Neural cell (in vitro differentiated cells): Measurements from ENCODE around the gene RHBDD3. TPM values are rescaled to one million over a fixed set of nuclear protein-coding genes. Genes with fewer than 3 reads are reported as not detected.

ENCODE experiments used
- H2AFZ ChIP-seq: fragments of 200-600, 300-800 bp; sonication (generic), shearing (Covaris generic); 2 replicates; pipeline ENCODE4 v1.6.0; 2014; ENCODE audit warnings: low read depth, mild to moderate bottlenecking, antibody characterized with exemption, low read length, moderate library complexity
- H3F3A ChIP-seq: fragments of 200-600 bp; shearing (Covaris generic); 2 replicates; pipeline ENCODE4 v1.6.1; 2016; ENCODE audit warnings: mild to moderate bottlenecking, moderate library complexity, mixed read lengths, antibody characterized with exemption, low read length; ENCODE audit not compliant: insufficient read depth, poor library complexity, severe bottlenecking
- H3K27ac ChIP-seq: fragments of 200-600, 300-800 bp; sonication (generic), shearing (Covaris generic); 2 replicates; pipeline ENCODE4 v1.5.1; 2014; ENCODE audit warnings: mild to moderate bottlenecking, low read length, moderate library complexity
- H3K27me3 ChIP-seq: fragments of 300-800, 200-600 bp; sonication (generic), shearing (Covaris generic); 2 replicates; pipeline ENCODE4 v1.6.0; 2014; ENCODE audit warnings: mild to moderate bottlenecking, low read depth, low read length, moderate library complexity; ENCODE audit not compliant: insufficient read depth
- H3K36me3 ChIP-seq: fragments of 300-800, 200-600 bp; sonication (generic), shearing (Covaris generic); 2 replicates; pipeline ENCODE4 v1.5.1; 2014; ENCODE audit warnings: mild to moderate bottlenecking, antibody characterized with exemption, low read length, moderate library complexity; ENCODE audit not compliant: insufficient read depth
- H3K4me2 ChIP-seq: fragments of 300-800, 200-600 bp; sonication (generic), shearing (Covaris generic); 2 replicates; pipeline ENCODE4 v1.6.0; 2014; ENCODE audit warnings: mild to moderate bottlenecking, low read length
- H3K4me3 ChIP-seq: fragments of 300-800, 200-600 bp; sonication (generic), shearing (Covaris generic); 2 replicates; pipeline ENCODE4 v1.5.1; 2014; ENCODE audit warnings: mild to moderate bottlenecking, low read length, moderate library complexity
- H3K79me2 ChIP-seq: fragments of 200-600 bp; shearing (Covaris generic); replicated peaks from 2 replicates; pipeline ENCODE4 v1.6.0; 2014; ENCODE audit warnings: mild to moderate bottlenecking, low read length, moderate library complexity; ENCODE audit not compliant: insufficient read depth
- H3K9ac ChIP-seq: fragments of 300-800, 200-600 bp; sonication (generic), shearing (Covaris generic); 2 replicates; pipeline ENCODE4 v1.6.1; 2016; ENCODE audit warnings: mild to moderate bottlenecking, low read length, mixed read lengths
- H3K9me2 ChIP-seq: fragments of 200-600 bp; shearing (Covaris generic); 2 replicates; pipeline ENCODE4 v1.6.1; 2016; ENCODE audit warnings: mild to moderate bottlenecking, low read length, mixed read lengths; ENCODE audit not compliant: insufficient read depth
- H3K9me3 ChIP-seq: fragments of 200-600, 300-800 bp; sonication (generic), shearing (Covaris generic); 2 replicates; pipeline ENCODE4 v1.6.1; 2016; ENCODE audit warnings: mild to moderate bottlenecking, mixed run types, low read length, moderate library complexity, mixed read lengths
- H4K20me1 ChIP-seq: fragments of 200-600 bp; shearing (Covaris generic); 2 replicates; pipeline ENCODE4 v1.6.1; 2016; ENCODE audit warnings: mild to moderate bottlenecking, mixed run types; ENCODE audit not compliant: insufficient read depth
- CTCF ChIP-seq: fragments of 450-650 bp; IDR thresholded peaks from 2 replicates; pipeline ENCODE4 v1.5.1; 2014; ENCODE audit warnings: antibody characterized with exemption, mild to moderate bottlenecking, moderate library complexity; ENCODE audit not compliant: poor library complexity, severe bottlenecking
- EP300 ChIP-seq: fragments of 450-650 bp; conservative IDR thresholded peaks from 2 replicates; pipeline ENCODE4 v1.6.1; 2014; ENCODE audit warnings: antibody characterized with exemption, mild to moderate bottlenecking, moderate library complexity; ENCODE audit not compliant: poor library complexity, severe bottlenecking
- EZH2 ChIP-seq: fragments of 200-600, 300-800 bp; shearing (Covaris generic), sonication (generic); IDR thresholded peaks from 2 replicates; pipeline ENCODE4 v1.6.1; 2014; ENCODE audit warnings: antibody characterized with exemption, low read length, borderline replicate concordance, mild to moderate bottlenecking; ENCODE audit not compliant: insufficient read depth, poor library complexity, severe bottlenecking
- MXI1 ChIP-seq: fragments of 450-650 bp; conservative IDR thresholded peaks from 2 replicates; pipeline ENCODE4 v1.6.1; 2014; ENCODE audit warnings: antibody characterized with exemption, mild to moderate bottlenecking; ENCODE audit not compliant: poor library complexity, severe bottlenecking
- POLR2AphosphoS5 ChIP-seq: IDR thresholded peaks from 2 replicates; pipeline ENCODE4 v1.6.1; 2012
- RAD21 ChIP-seq: fragments of 450-650 bp; conservative IDR thresholded peaks from 2 replicates; pipeline ENCODE4 v1.6.1; 2014; ENCODE audit warnings: antibody characterized with exemption, mild to moderate bottlenecking, moderate library complexity
- REST ChIP-seq: IDR thresholded peaks from 2 replicates; pipeline ENCODE4 v1.6.1; 2012; ENCODE audit warnings: borderline replicate concordance
- SMC3 ChIP-seq: fragments of 450-650 bp; conservative IDR thresholded peaks from 2 replicates; pipeline ENCODE4 v1.6.1; 2014; ENCODE audit warnings: antibody characterized with exemption, mild to moderate bottlenecking, moderate library complexity; ENCODE audit not compliant: poor library complexity
- TAF1 ChIP-seq: IDR thresholded peaks from 2 replicates; pipeline ENCODE4 v1.6.1; 2012; ENCODE audit warnings: low read depth
- polyA plus RNA-seq: library from polyadenylated mRNA; depleted of rRNA; stranded (reverse); fragments of >200 nt; gene quantifications from 2 replicates; pipeline ENCODE4 v1.2.3, GENCODE V29; 2014

The RHBDD3 gene
- polyA plus RNA-seq, 1 donor from 2014 or later = 114 TPM

- no peak overlapping the region for H3K4me2 ChIP-seq
These were observed 51.5 kb downstream of the RHBDD3 start for GRCh38 chr22:29216011-29216872.

More at GRCh38 chr22:29216011-29216872, 51.5 kb downstream of the RHBDD3 start:
- H3K27me3 ChIP-seq = no peaks in the 10 kb centered on the region
- no peaks in the 10 kb centered on the region for H3F3A ChIP-seq
- H3K79me2 ChIP-seq = no peaks in the 10 kb centered on the region
- no peaks in the 10 kb centered on the region for H4K20me1 ChIP-seq
- no peak for TF ChIP-seq POLR2AphosphoS5
- no peak for TF ChIP-seq EZH2
- TF ChIP-seq MXI1 = no peak
- TF ChIP-seq CTCF = no peak
- TF ChIP-seq RAD21 = no peak
- TF ChIP-seq SMC3 = no peak
- TF ChIP-seq EP300 = no peak
- no peak for TF ChIP-seq TAF1
- TF ChIP-seq REST = no peak
- no peaks in the 10 kb centered on the region for H3K9me2 ChIP-seq
- no peaks in the 10 kb centered on the region for H3K9me3 ChIP-seq
- no peak overlapping the region for H3K27ac ChIP-seq
- H3K4me3 ChIP-seq = no peak overlapping the region
- H3K36me3 ChIP-seq = no peaks in the 10 kb centered on the region
- no peak overlapping the region for H2AFZ ChIP-seq
- H3K9ac ChIP-seq = no peak overlapping the region
